H9 (cell line): ENCODE results near the gene EMC9. TPM values are rescaled to one million over a fixed set of nuclear protein-coding genes. Genes with fewer than 3 reads are reported as not detected.

Experiments
- DNase-seq: peaks from one replicate; pipeline ENCODE4 v3.0.0-alpha.2; 2017
- H2AFZ ChIP-seq: one replicate; pipeline ENCODE4 v1.6.1; 2013; ENCODE audit warnings: mild to moderate bottlenecking, low read length, control low read depth, moderate library complexity
- H2AK5ac ChIP-seq: 2 replicates; pipeline ENCODE4 v1.6.1; 2013; ENCODE audit warnings: low read length, control low read depth, mixed read lengths; ENCODE audit not compliant: insufficient read length
- H2BK120ac ChIP-seq: one replicate; pipeline ENCODE4 v1.6.1; 2013; ENCODE audit warnings: low read depth, mild to moderate bottlenecking, low read length, control low read depth, inconsistent platforms; ENCODE audit not compliant: poor library complexity, severe bottlenecking
- H2BK12ac ChIP-seq: 2 replicates; pipeline ENCODE4 v1.6.1; 2013; ENCODE audit warnings: low read length, control low read depth, mixed read lengths, low read depth; ENCODE audit not compliant: insufficient read length
- H2BK15ac ChIP-seq: 2 replicates; pipeline ENCODE4 v1.6.1; 2013; ENCODE audit warnings: low read depth, low read length, control low read depth
- H2BK20ac ChIP-seq: one replicate; pipeline ENCODE4 v1.6.1; 2013; ENCODE audit warnings: low read depth, mild to moderate bottlenecking, low read length, control low read depth, inconsistent platforms; ENCODE audit not compliant: poor library complexity, severe bottlenecking
- H2BK5ac ChIP-seq: 2 replicates; pipeline ENCODE4 v1.6.1; 2013; ENCODE audit warnings: low read length, control low read depth, mixed read lengths; ENCODE audit not compliant: insufficient read length
- H3K14ac ChIP-seq: 2 replicates; pipeline ENCODE4 v1.6.1; 2013; ENCODE audit warnings: low read length, control low read depth; ENCODE audit not compliant: insufficient read depth
- H3K18ac ChIP-seq: 2 replicates; pipeline ENCODE4 v1.6.1; 2013; ENCODE audit warnings: low read depth, mild to moderate bottlenecking, mixed read lengths, low read length, control low read depth; ENCODE audit not compliant: insufficient read length
- H3K23ac ChIP-seq: 2 replicates; pipeline ENCODE4 v1.6.1; 2013; ENCODE audit warnings: low read length, control low read depth, mixed read lengths, low read depth; ENCODE audit not compliant: insufficient read length
- H3K23me2 ChIP-seq: 2 replicates; pipeline ENCODE4 v1.6.1; 2013; ENCODE audit warnings: low read depth, mild to moderate bottlenecking, mixed read lengths, low read length, control low read depth; ENCODE audit not compliant: insufficient read length, poor library complexity, severe bottlenecking
- H3K27ac ChIP-seq: 2 replicates; pipeline ENCODE4 v1.5.1; 2013; ENCODE audit warnings: low read length, control low read depth, mixed read lengths, low read depth; ENCODE audit not compliant: insufficient read length
- H3K27me3 ChIP-seq: 2 replicates; pipeline ENCODE4 v1.6.1; 2013; ENCODE audit warnings: low read length, control low read depth, inconsistent platforms; ENCODE audit not compliant: insufficient read depth
- H3K4ac ChIP-seq: 2 replicates; pipeline ENCODE4 v1.6.1; 2013; ENCODE audit warnings: low read depth, mild to moderate bottlenecking, control low read depth, inconsistent platforms, low read length, moderate library complexity
- H3K4me1 ChIP-seq: 2 replicates; pipeline ENCODE4 v1.6.1; 2013; ENCODE audit warnings: low read length, control low read depth, inconsistent platforms; ENCODE audit not compliant: insufficient read depth
- H3K4me2 ChIP-seq: 2 replicates; pipeline ENCODE4 v1.6.1; 2013; ENCODE audit warnings: low read length, control low read depth, mixed read lengths; ENCODE audit not compliant: insufficient read length, insufficient read depth
- H3K56ac ChIP-seq: 2 replicates; pipeline ENCODE4 v1.6.1; 2013; ENCODE audit warnings: low read depth, mild to moderate bottlenecking, mixed read lengths, low read length, control low read depth; ENCODE audit not compliant: insufficient read length
- H3K79me1 ChIP-seq: 2 replicates; pipeline ENCODE4 v1.6.1; 2013; ENCODE audit warnings: low read depth, mild to moderate bottlenecking, moderate library complexity, low read length, control low read depth, inconsistent platforms; ENCODE audit not compliant: insufficient read depth, poor library complexity, severe bottlenecking
- H3K79me2 ChIP-seq: 2 replicates; pipeline ENCODE4 v1.6.1; 2013; ENCODE audit warnings: low read length, control low read depth, inconsistent platforms; ENCODE audit not compliant: insufficient read depth
- H3K9ac ChIP-seq: 2 replicates; pipeline ENCODE4 v1.6.1; 2013; ENCODE audit warnings: low read length, control low read depth, mixed read lengths; ENCODE audit not compliant: insufficient read length; ENCODE audit errors: extremely low read depth
- H3K9me3 ChIP-seq: one replicate; pipeline ENCODE4 v1.6.1; 2013; ENCODE audit warnings: low read depth, low read length, inconsistent platforms; ENCODE audit not compliant: control insufficient read depth
- H3T11ph ChIP-seq: one replicate; pipeline ENCODE4 v1.6.1; 2013; ENCODE audit warnings: mild to moderate bottlenecking, low read length, control low read depth, inconsistent platforms
- H4K20me1 ChIP-seq: one replicate; pipeline ENCODE4 v1.6.1; 2013; ENCODE audit not compliant: control insufficient read depth, insufficient read length, insufficient read depth
- H4K5ac ChIP-seq: 2 replicates; pipeline ENCODE4 v1.6.1; 2013; ENCODE audit warnings: low read depth, mild to moderate bottlenecking, mixed read lengths, low read length, control low read depth; ENCODE audit not compliant: insufficient read length
- H4K8ac ChIP-seq: replicated peaks from 2 replicates; pipeline ENCODE4 v1.6.1; 2013; ENCODE audit warnings: low read length, control low read depth, mixed read lengths, low read depth; ENCODE audit not compliant: insufficient read length
- H4K91ac ChIP-seq: 2 replicates; pipeline ENCODE4 v1.6.1; 2013; ENCODE audit warnings: low read depth, mild to moderate bottlenecking, moderate library complexity, mixed read lengths, low read length, control low read depth; ENCODE audit not compliant: insufficient read length
- H3K27ac Mint-ChIP-seq, 3 experiments: 2 replicates in 2 of 3; 3 replicates in 1 of 3; pipeline ENCODE4 v1.8.0; 2020 to 2021; ENCODE audit warnings: mixed read lengths in 3 of 3, mild to moderate bottlenecking in 1 of 3, moderate library complexity in 1 of 3
- H3K27me3 Mint-ChIP-seq: 2 replicates; pipeline ENCODE4 v1.8.0; 2021; ENCODE audit warnings: low read depth, mild to moderate bottlenecking, moderate library complexity, mixed read lengths
- H3K36me3 Mint-ChIP-seq, 3 experiments: 2 replicates in 2 of 3; 3 replicates in 1 of 3; pipeline ENCODE4 v1.8.0; 2020 to 2021; ENCODE audit warnings: low read depth in 3 of 3, mixed read lengths in 3 of 3; ENCODE audit not compliant: insufficient read depth in 1 of 3
- H3K4me1 Mint-ChIP-seq, 2 experiments: 2 replicates each; pipeline ENCODE4 v1.8.0; 2020; ENCODE audit warnings: mixed read lengths in 2 of 2
- H3K4me3 Mint-ChIP-seq, 2 experiments: 2 replicates in 1 of 2; 3 replicates in 1 of 2; pipeline ENCODE4 v1.8.0; 2020 to 2021; ENCODE audit warnings: mild to moderate bottlenecking in 2 of 2, mixed read lengths in 2 of 2, moderate library complexity in 1 of 2
- H3K9me3 Mint-ChIP-seq, 2 experiments: 2 replicates in 1 of 2; 3 replicates in 1 of 2; pipeline ENCODE4 v1.8.0; 2020; ENCODE audit warnings: mild to moderate bottlenecking in 2 of 2, mixed read lengths in 2 of 2, moderate library complexity in 1 of 2
- CTCF ChIP-seq: fragments of 200-600 bp; sonication (generic); conservative IDR thresholded peaks from 3 replicates; pipeline ENCODE4 v1.8.0; 2021; ENCODE audit warnings: antibody characterized with exemption, mild to moderate bottlenecking
- WGBS: extraction: QIAGEN DNeasy Blood & Tissue Kit; methylation state at CpG from one replicate; pipeline ENCODE4 v1.1.7; 2013; ENCODE audit warnings: missing lambda C conversion rate, low lambda C conversion rate, mixed read lengths; ENCODE audit not compliant: insufficient read length; ENCODE audit errors: extremely low coverage; 5-methylcytosine and 5-hydroxymethylcytosine counted together
- total RNA-seq: library from RNA; stranded (reverse); gene quantifications from 2 replicates; pipeline ENCODE4 v1.2.1, GENCODE V29; 2021

EMC9 gene
- total RNA-seq, 1 experiment from 2014 or later, result 52.9 TPM

DNA sequence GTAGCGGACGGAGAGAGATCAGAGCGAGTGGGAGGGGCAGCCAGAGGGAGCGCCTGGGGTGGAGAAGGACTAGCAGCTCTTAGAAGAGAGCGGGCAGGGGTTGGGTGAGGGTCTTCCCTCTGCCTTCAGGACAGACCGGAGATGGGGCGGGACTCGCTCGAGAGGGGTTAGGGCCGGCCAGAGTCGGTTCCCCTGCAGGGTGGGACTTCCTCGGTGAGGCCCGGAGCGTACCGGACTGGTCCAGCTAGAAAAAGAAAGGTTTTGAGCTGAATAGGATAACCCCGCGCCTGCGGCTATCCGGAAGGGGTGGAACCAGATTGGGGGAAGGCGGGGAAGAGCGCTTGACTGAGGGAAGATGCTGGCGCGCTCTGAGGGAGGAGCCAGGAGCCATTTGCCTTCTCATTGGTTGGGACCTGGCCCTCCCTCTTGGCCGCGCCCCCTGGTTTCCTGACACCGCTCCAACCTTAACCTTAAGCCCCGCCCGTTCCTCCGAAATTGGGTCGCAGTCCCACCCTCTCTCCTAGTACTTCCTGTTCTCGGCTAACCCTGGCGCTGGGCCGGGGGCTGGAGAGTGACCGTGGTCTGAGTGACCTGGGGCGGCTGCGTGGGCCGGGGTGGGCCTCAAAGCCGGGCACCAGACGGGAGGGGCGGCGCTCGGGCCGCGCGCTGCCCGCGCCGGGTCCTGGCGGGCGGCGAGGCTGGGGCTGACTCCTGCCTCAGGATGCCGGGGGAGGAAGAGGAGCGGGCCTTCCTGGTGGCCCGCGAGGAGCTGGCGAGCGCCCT is 5.8 kb upstream of the EMC9 start, which contains the start of gene RNF31:
Gene RNF31 (plus strand): TSS at position 521 of the 783 bp plus-strand sequence. CDS start 201 bp downstream, at position 722.
- Histone ChIP-seq H3K56ac (no peak within 1 kb of the TSS), H2AFZ (no peak within 1 kb of the TSS), H2BK12ac (no peak within 1 kb of the TSS), H3K9me3 (no peaks in the 10 kb centered on the region), H4K91ac (no peak within 1 kb of the TSS), H3K79me2 (peaks cover 8% of the 10 kb centered on the region; the same call in 1 of the 2 replicates), H3K27ac (no peak within 1 kb of the TSS), H2BK20ac (no peak within 1 kb of the TSS), H3K18ac (peak within 1 kb of the TSS; percentile 77), H2BK120ac (no peak within 1 kb of the TSS), H3K14ac (peak within 1 kb of the TSS; percentile 81; the same call in 1 of the 2 replicates), H3K27me3 (no peaks in the 10 kb centered on the region), H3K4me1 (no peaks in the 10 kb centered on the region), H4K8ac (no peak within 1 kb of the TSS), H2BK5ac (no peak within 1 kb of the TSS), H3K23me2 (peaks cover 19% of the 10 kb centered on the region), H3K9ac (peak within 1 kb of the TSS; percentile 86), H3K4ac (no peak within 1 kb of the TSS), H3T11ph (no peak within 1 kb of the TSS), H4K20me1 (no peaks in the 10 kb centered on the region), H3K4me2 (peak within 1 kb of the TSS; percentile 83), H3K23ac (no peak within 1 kb of the TSS), H2AK5ac (no peak within 1 kb of the TSS), H2BK15ac (no peak within 1 kb of the TSS), H4K5ac (no peak within 1 kb of the TSS), H3K79me1 (peaks cover 4% of the 10 kb centered on the region)
- H3K27ac Mint-ChIP-seq, result peak within 1 kb of the TSS; percentile 96 to 99 (median 98)
- no peaks in the 10 kb centered on the region for H3K9me3 Mint-ChIP-seq
- peak; percentile 98 for DNase-seq
- peaks cover 20 to 65% (median 62%) of the 10 kb centered on the region in 3 experiments for H3K36me3 Mint-ChIP-seq
- peak within 1 kb of the TSS; percentile 96 to 99 for H3K4me3 Mint-ChIP-seq
- no peaks in the 10 kb centered on the region for H3K27me3 Mint-ChIP-seq
- TF ChIP-seq CTCF, result no peak
- no CpG with 5 or more reads among the region's 57 CpGs for WGBS
- H3K4me1 Mint-ChIP-seq, result peaks cover 21 to 24% of the 10 kb centered on the region in 2 experiments
